ENCODE results near the gene G6PC3.

G6PC3 gene

GRCh38 chr17:44121997-44122815, 51.7 kb downstream of the G6PC3 start:
- in situ Hi-C loops (cut with MboI; ENCODE audit: low sequenced_read_pairs): no loop called here

DNA sequence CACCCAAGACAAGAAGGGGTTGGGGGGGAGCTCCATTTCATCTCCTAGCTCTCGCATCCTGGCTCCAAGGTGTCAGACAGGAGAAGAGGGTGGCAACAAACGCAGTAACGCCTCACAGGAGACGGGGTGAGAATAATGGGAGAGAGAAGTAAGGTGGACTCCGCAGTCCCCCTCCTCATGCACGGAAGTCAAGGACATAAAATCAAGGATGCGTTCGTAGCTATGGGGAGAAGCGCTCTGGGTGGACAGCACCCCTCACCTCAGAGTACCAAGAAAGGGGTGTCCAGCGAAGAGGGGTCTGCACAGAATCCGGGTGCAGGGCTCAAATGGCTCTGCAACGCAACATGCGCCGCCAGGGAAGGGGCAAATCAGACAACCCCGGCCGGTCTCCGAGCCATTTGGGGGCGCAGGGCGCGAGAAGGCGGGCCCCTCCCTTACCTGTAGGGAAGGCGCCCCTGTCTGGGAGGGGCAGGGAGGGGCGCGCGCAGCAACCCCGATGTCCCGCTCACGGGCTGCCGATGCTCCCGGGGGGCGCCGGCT, 52.4 kb downstream of the G6PC3 start:
- in situ Hi-C loops (cut with MboI; ENCODE audit: low sequenced_read_pairs): no loop called here

DNA sequence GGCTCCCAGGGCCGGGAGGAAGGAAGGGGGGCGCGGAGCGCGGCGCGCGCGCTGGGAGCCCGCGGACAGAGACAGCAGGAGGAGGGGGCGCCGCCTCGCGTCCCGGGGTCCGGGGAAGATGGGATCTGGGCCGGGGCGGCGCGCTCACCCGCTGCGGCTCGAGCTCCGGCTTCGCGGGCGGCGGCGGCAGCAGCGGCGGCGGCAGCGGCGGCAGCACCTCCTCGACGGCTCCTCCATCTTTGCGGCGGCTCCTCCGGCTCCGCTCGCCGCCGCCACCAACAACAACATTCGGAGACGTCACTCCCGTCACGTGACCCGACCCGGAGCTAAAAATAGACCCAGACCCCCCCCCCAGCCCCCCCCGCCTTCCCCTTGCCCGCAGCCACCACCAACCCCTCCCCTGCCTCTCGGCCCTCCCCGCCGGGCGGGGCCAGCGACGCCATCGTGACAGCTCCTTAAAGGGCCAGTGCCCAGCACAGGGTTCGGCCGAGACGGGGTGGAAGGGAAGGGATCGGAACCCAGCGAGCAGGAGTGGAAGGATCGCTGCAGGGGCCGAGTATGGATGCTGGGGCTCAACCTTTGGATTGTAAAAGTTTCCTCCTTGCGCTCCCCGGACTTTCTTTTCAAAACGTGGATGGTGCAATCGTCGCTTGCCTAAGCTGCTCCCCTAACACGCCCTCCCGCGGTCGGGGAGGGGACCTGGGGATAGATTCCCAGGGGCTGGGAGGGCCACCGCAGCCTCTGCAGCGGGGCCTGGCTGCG, 53.0 kb downstream of the G6PC3 start, which contains the start of gene HDAC5:
Gene HDAC5 (minus strand): TSS at position 286 of the 762 bp plus-strand sequence. CDS start 6,126 bp downstream, outside the sequence.
- in situ Hi-C loops (cut with MboI; ENCODE audit: low sequenced_read_pairs): no loop called here

- in situ Hi-C loops (cut with MboI; ENCODE audit: low sequenced_read_pairs): no loop called here
These were observed 53.5 kb downstream of the G6PC3 start for GRCh38 chr17:44124118-44124438.
